ENCODE results near the gene FLVCR2. TPM values are rescaled to one million over a fixed set of nuclear protein-coding genes. Genes with fewer than 3 reads are reported as not detected.

Gene FLVCR2
- total RNA-seq, 1 donor from 2014 or later = 3.2 TPM

- peak; percentile 59 for DNase-seq
- peaks cover 17% of the 10 kb centered on the region for H3K27me3 ChIP-seq (ENCODE audit: low read depth)
- no peaks in the 10 kb centered on the region for H3K4me1 ChIP-seq
- H3K27ac ChIP-seq (replicated peaks) = peak overlapping the region; percentile 42
- no peak overlapping the region for H3K4me3 ChIP-seq
- no peaks in the 10 kb centered on the region for H3K9me3 ChIP-seq (replicated peaks)
- intact Hi-C loops (cut with micrococcal nuclease) = no loop called here
- no peak for TF ChIP-seq CTCF (IDR thresholded peaks at IDR 0.05; ENCODE audit: borderline replicate concordance)
- no peaks in the 10 kb centered on the region for H3K36me3 ChIP-seq
These were observed 35.8 kb upstream of the FLVCR2 start for GRCh38 chr14:75542588-75543091.

- Histone ChIP-seq H3K27ac (replicated peaks) (no peak overlapping the region), H3K36me3 (no peaks in the 10 kb centered on the region), H3K4me3 (no peak overlapping the region), H3K4me1 (no peaks in the 10 kb centered on the region), H3K9me3 (replicated peaks) (no peaks in the 10 kb centered on the region), H3K27me3 (ENCODE audit: low read depth) (peaks cover 17% of the 10 kb centered on the region)
- no peak for DNase-seq
- intact Hi-C loops (cut with micrococcal nuclease) = no loop called here
- no peak for TF ChIP-seq CTCF (IDR thresholded peaks at IDR 0.05; ENCODE audit: borderline replicate concordance)
These were observed 35.2 kb upstream of the FLVCR2 start for GRCh38 chr14:75543253-75543652.

GRCh38 chr14:75543786-75544185 lies 34.6 kb upstream of the FLVCR2 start:
- no peaks in the 10 kb centered on the region for H3K4me1 ChIP-seq
- no peak overlapping the region for H3K4me3 ChIP-seq
- DNase-seq = no peak
- H3K27me3 ChIP-seq (ENCODE audit: low read depth) = peaks cover 17% of the 10 kb centered on the region
- no peaks in the 10 kb centered on the region for H3K36me3 ChIP-seq
- H3K9me3 ChIP-seq (replicated peaks) = no peaks in the 10 kb centered on the region
- no peak overlapping the region for H3K27ac ChIP-seq (replicated peaks)
- TF ChIP-seq CTCF (IDR thresholded peaks at IDR 0.05; ENCODE audit: borderline replicate concordance) = no peak
- intact Hi-C loops (cut with micrococcal nuclease) = no loop called here

GRCh38 chr14:75545907-75546306 lies 32.5 kb upstream of the FLVCR2 start:
- intact Hi-C loops (cut with micrococcal nuclease) = no loop called here

GRCh38 chr14:75547552-75548250 lies 30.7 kb upstream of the FLVCR2 start:
- Histone ChIP-seq H3K4me1 (no peaks in the 10 kb centered on the region), H3K27ac (replicated peaks) (no peak overlapping the region), H3K9me3 (replicated peaks) (no peaks in the 10 kb centered on the region), H3K4me3 (no peak overlapping the region), H3K27me3 (ENCODE audit: low read depth) (peaks cover 31% of the 10 kb centered on the region), H3K36me3 (no peaks in the 10 kb centered on the region)
- intact Hi-C loops (cut with micrococcal nuclease) = no loop called here
- no peak for DNase-seq
- TF ChIP-seq CTCF (IDR thresholded peaks at IDR 0.05; ENCODE audit: borderline replicate concordance) = no peak

More at GRCh38 chr14:75545907-75546306, 32.5 kb upstream of the FLVCR2 start:
- TF ChIP-seq CTCF (IDR thresholded peaks at IDR 0.05; ENCODE audit: borderline replicate concordance) = no peak
- H3K9me3 ChIP-seq (replicated peaks) = no peaks in the 10 kb centered on the region
- no peak overlapping the region for H3K27ac ChIP-seq (replicated peaks)
- no peaks in the 10 kb centered on the region for H3K36me3 ChIP-seq
- no peaks in the 10 kb centered on the region for H3K4me1 ChIP-seq
- H3K27me3 ChIP-seq (ENCODE audit: low read depth) = peaks cover 17% of the 10 kb centered on the region
- DNase-seq = no peak
- H3K4me3 ChIP-seq = no peak overlapping the region
